Caco-2 (cell line): ENCODE measurements around the gene GFPT2. TPM values are rescaled to one million over a fixed set of nuclear protein-coding genes. Genes with fewer than 3 reads are reported as not detected.
A peak's percentile ranks its signal among the peaks of the same experiment; 100 is the strongest.

Experiments used
- BruUV-seq: library from RNA; stranded (reverse); fragments of 400-500 nt; replicated peaks from 2 replicates; lab custom pipeline; 2021; lab: Mats Ljungman, UMichigan
- CTCF ChIA-PET: fragments of 300-600 bp; sonication (Branson Sonifier 250); formaldehyde crosslinking; loops from one replicate; lab custom pipeline; 2022; ENCODE audit warnings: antibody characterized with exemption; lab: Charles Lee
- POLR2A ChIA-PET: fragments of 300-600 bp; sonication (Branson Sonifier 250); formaldehyde crosslinking; loops from one replicate; lab custom pipeline; 2022; ENCODE audit warnings: antibody characterized with exemption; lab: Charles Lee
- DNase-seq, 2 experiments: peaks; one replicate each; pipeline versions ENCODE4 v3.0.0 to v3.0.0-alpha.2; 2020 to 2022
- H3K27me3 ChIP-seq: replicated peaks from 2 replicates; pipeline ENCODE4 v1.6.0; 2011; ENCODE audit warnings: low read length; ENCODE audit not compliant: control insufficient read depth, insufficient read depth
- H3K36me3 ChIP-seq: 2 replicates; pipeline ENCODE4 v1.5.1; 2011; ENCODE audit warnings: low read length; ENCODE audit not compliant: control insufficient read depth, insufficient read depth
- H3K4me1 ChIP-seq: fragments of 250-450 bp; sonication (Bioruptor Pico); 2 replicates; pipeline ENCODE4 v1.5.1; 2020; ENCODE audit warnings: mild to moderate bottlenecking
- H3K4me3 ChIP-seq: 2 replicates; pipeline ENCODE4 v1.5.1; 2011; ENCODE audit warnings: low read depth, mild to moderate bottlenecking, control low read depth, low read length
- H3K9me3 ChIP-seq: fragments of 250-450 bp; sonication (Bioruptor Pico); 2 replicates; pipeline ENCODE4 v1.5.1; 2020; ENCODE audit warnings: mild to moderate bottlenecking, moderate library complexity
- H3K27ac Mint-ChIP-seq: one replicate; pipeline ENCODE4 v1.8.0; 2022; ENCODE audit warnings: mixed read lengths; ENCODE audit not compliant: unreplicated experiment
- H3K27me3 Mint-ChIP-seq: one replicate; pipeline ENCODE4 v1.8.0; 2022; ENCODE audit warnings: mixed read lengths; ENCODE audit not compliant: insufficient read depth, unreplicated experiment
- H3K36me3 Mint-ChIP-seq: one replicate; pipeline ENCODE4 v1.8.0; 2022; ENCODE audit warnings: mild to moderate bottlenecking, mixed read lengths; ENCODE audit not compliant: insufficient read depth, unreplicated experiment
- H3K4me1 Mint-ChIP-seq: one replicate; pipeline ENCODE4 v1.8.0; 2022; ENCODE audit warnings: low read depth, mixed read lengths; ENCODE audit not compliant: unreplicated experiment
- H3K4me3 Mint-ChIP-seq: one replicate; pipeline ENCODE4 v1.8.0; 2022; ENCODE audit warnings: mild to moderate bottlenecking, moderate library complexity, mixed read lengths; ENCODE audit not compliant: unreplicated experiment
- H3K9me3 Mint-ChIP-seq: one replicate; pipeline ENCODE4 v1.8.0; 2022; ENCODE audit warnings: mixed read lengths; ENCODE audit not compliant: unreplicated experiment
- intact Hi-C: fragments of 100-400 bp; cut with micrococcal nuclease; formaldehyde crosslinking; loops from one replicate; pipeline ENCODE4 v1.10.0; 2022; ENCODE audit not compliant: unreplicated experiment
- total RNA-seq: library from RNA; stranded (reverse); gene quantifications from 2 replicates; pipeline ENCODE4 v1.2.3, GENCODE V29; 2022
- TF ChIP-seq, protein P1 (sequence below), 2 experiments: fragments of 200-600 bp in 1 of 2; IDR thresholded peaks; 1 replicate in 1 of 2; 2 replicates in 1 of 2; pipeline versions ENCODE4 v1.5.1 to v1.8.0; 2011 to 2022; ENCODE audit warnings: antibody characterized with exemption in 1 of 2, control low read depth in 1 of 2, inconsistent platforms in 1 of 2, low read depth in 1 of 2, low read length in 1 of 2, mild to moderate bottlenecking in 1 of 2, moderate library complexity in 1 of 2; ENCODE audit not compliant: insufficient read depth in 1 of 2, severe bottlenecking in 1 of 2, unreplicated experiment in 1 of 2

The GFPT2 gene
- total RNA-seq, 1 experiment from 2014 or later: 1.6 TPM

DNA sequence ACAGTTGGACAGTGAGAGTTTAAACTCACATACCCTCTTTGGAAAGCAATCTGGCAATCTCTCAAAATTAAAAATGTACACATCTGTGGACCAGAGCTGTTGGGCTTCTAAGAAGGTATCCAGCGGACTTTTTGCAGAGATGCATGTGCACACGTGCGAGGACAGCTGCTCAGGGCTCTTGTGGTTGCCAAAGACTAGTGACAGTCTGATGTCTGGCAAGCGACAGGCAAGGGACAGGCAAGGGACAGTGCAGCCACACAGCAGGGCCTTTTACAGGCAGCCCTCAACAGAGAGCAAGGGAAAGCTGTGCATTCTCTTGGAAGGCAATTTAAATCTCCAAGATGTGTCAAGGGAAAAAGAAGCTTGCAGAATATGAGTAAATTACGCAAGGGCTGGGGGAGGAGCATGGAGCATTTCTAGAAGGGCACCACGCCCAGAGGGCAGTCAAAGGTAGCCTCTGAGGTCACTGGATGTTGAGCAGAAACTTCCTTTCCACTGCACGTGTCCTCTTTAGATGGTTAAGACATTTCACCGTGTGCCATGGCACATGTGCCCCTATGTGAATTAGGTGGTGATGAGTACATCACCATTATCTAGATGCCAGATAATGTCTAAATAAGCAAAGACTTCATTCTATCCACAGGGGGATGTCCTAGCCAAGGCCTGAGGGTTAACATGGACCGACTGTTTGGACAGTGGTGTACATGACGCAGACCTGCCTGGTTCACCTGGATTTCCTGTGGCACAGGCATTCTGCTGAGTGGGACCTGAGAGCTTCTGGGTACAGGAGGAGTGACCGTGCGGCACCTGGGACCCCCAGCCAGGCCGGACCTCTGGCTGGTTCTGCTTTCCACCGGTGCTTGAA lies 9.1 kb downstream of the GFPT2 start:
- Histone ChIP-seq H3K4me1 (0 out of 2 replicates have a peak, but pooled peaks cover 4% of the 10 kb centered on the region), H3K36me3 (no peaks in the 10 kb centered on the region), H3K27me3 (no peaks in the 10 kb centered on the region), H3K9me3 (no peaks in the 10 kb centered on the region), H3K4me3 (no peak overlapping the region)
- H3K36me3 Mint-ChIP-seq: no peaks in the 10 kb centered on the region
- BruUV-seq: no TSS peak
- peaks cover 6% of the 10 kb centered on the region for H3K4me1 Mint-ChIP-seq
- TF ChIP-seq, protein P1, sequence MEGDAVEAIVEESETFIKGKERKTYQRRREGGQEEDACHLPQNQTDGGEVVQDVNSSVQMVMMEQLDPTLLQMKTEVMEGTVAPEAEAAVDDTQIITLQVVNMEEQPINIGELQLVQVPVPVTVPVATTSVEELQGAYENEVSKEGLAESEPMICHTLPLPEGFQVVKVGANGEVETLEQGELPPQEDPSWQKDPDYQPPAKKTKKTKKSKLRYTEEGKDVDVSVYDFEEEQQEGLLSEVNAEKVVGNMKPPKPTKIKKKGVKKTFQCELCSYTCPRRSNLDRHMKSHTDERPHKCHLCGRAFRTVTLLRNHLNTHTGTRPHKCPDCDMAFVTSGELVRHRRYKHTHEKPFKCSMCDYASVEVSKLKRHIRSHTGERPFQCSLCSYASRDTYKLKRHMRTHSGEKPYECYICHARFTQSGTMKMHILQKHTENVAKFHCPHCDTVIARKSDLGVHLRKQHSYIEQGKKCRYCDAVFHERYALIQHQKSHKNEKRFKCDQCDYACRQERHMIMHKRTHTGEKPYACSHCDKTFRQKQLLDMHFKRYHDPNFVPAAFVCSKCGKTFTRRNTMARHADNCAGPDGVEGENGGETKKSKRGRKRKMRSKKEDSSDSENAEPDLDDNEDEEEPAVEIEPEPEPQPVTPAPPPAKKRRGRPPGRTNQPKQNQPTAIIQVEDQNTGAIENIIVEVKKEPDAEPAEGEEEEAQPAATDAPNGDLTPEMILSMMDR (IDR thresholded peaks at IDR 0.05; ENCODE audit: insufficient read depth in 1 of 2, low read depth in 1 of 2, low read length in 1 of 2, severe bottlenecking in 1 of 2, unreplicated experiment in 1 of 2): no peak
- ChIA-PET CTCF (interaction anchor here (0.6 kb wide), 1 partner anchor 12 kb away, joined by 4 read pairs; no protein-coding TSS in a partner anchor), POLR2A (no interaction called here)
- DNase-seq: peak in 1 of 2 experiments; percentile 22
- intact Hi-C loops: no loop called here
- H3K27ac Mint-ChIP-seq: no peak overlapping the region
- H3K9me3 Mint-ChIP-seq: no peaks in the 10 kb centered on the region
- no peak overlapping the region for H3K4me3 Mint-ChIP-seq
- H3K27me3 Mint-ChIP-seq: no peaks in the 10 kb centered on the region

- Histone ChIP-seq H3K9me3 (no peaks in the 10 kb centered on the region), H3K4me1 (0 out of 2 replicates have a peak, but pooled peaks cover 4% of the 10 kb centered on the region), H3K36me3 (no peaks in the 10 kb centered on the region), H3K4me3 (no peak overlapping the region), H3K27me3 (no peaks in the 10 kb centered on the region)
- DNase-seq: no peak
- intact Hi-C loops: no loop called here
- Mint-ChIP-seq H3K9me3 (no peaks in the 10 kb centered on the region), H3K27ac (no peak overlapping the region), H3K36me3 (no peaks in the 10 kb centered on the region), H3K27me3 (no peaks in the 10 kb centered on the region), H3K4me1 (peaks cover 6% of the 10 kb centered on the region), H3K4me3 (no peak overlapping the region)
- no TSS peak for BruUV-seq
- TF ChIP-seq, protein P1 (IDR thresholded peaks at IDR 0.05; ENCODE audit: insufficient read depth in 1 of 2, low read depth in 1 of 2, low read length in 1 of 2, severe bottlenecking in 1 of 2, unreplicated experiment in 1 of 2): no peak
- POLR2A ChIA-PET: no interaction called here
- CTCF ChIA-PET: interaction anchor here (0.6 kb wide), 1 partner anchor 11 kb away, joined by 4 read pairs; no protein-coding TSS in a partner anchor
These were observed 9.9 kb downstream of the GFPT2 start for GRCh38 chr5:180343110-180343830.

GRCh38 chr5:180341595-180341994 lies 11.5 kb downstream of the GFPT2 start:
- DNase-seq: no peak
- Mint-ChIP-seq H3K36me3 (no peaks in the 10 kb centered on the region), H3K27ac (no peak overlapping the region), H3K9me3 (no peaks in the 10 kb centered on the region), H3K4me1 (peaks cover 6% of the 10 kb centered on the region), H3K27me3 (no peaks in the 10 kb centered on the region), H3K4me3 (no peak overlapping the region)
- intact Hi-C loops: no loop called here
- BruUV-seq: no TSS peak
- Histone ChIP-seq H3K9me3 (no peaks in the 10 kb centered on the region), H3K4me1 (0 out of 2 replicates have a peak, but pooled peaks cover 4% of the 10 kb centered on the region), H3K4me3 (no peak overlapping the region), H3K27me3 (no peaks in the 10 kb centered on the region), H3K36me3 (no peaks in the 10 kb centered on the region)
- TF ChIP-seq, protein P1 (IDR thresholded peaks at IDR 0.05; ENCODE audit: insufficient read depth in 1 of 2, low read depth in 1 of 2, low read length in 1 of 2, severe bottlenecking in 1 of 2, unreplicated experiment in 1 of 2): no peak
- CTCF ChIA-PET: no interaction called here
- POLR2A ChIA-PET: no interaction called here
